Inferior parietal cortex (tissue), 1 donor: ENCODE data around the gene ALKBH8.
"Not testable (repeated sequence)": the region's sequence is repeated elsewhere in the genome, so short reads cannot be mapped to it uniquely, and the experiment has no call there.

ENCODE experiments used
- DNase-seq: peaks from one replicate; pipeline ENCODE4 v3.0.0-alpha.2; 2016; ENCODE audit errors: extremely low spot score

ALKBH8 gene

DNA sequence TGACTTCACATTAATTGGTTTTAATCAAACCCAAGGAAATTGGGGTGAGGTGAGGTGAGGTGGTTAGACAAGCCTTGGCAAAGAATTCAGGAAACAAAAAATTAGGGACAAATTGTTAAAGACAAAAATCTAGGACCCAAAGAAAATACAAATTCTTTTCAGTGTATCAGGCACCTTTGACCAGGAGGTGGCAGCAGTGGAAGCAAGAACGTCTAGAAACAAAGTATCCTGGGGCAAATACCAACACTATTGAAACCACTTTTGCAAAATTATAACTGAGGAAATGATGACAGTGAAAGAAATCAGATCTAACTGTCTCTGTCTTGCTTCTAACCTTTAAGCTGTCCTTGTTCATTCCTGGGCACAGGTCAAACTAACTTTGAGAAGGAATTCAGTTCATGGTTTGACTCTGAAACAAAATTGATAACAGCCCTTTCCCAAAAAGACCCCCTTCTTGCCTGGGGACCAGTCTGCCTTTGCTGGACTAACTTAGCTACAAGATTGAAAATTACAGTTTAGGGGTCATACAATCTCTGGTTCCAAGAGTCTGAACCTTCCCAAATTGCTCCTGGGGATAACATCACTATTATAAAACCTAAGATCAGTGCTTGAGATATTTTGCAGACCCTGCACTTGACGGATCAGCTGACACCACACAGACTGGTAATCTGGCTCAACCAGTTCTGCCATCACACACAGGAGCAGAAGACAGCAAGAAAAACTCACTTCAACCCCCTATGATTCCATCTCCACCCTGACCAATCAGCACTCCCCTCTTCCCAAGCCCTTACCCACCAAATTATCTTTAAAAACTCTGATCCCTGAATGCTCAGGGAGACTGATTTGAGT is 11.2 kb upstream of the ALKBH8 start:
- DNase-seq = peak; percentile 80

DNA sequence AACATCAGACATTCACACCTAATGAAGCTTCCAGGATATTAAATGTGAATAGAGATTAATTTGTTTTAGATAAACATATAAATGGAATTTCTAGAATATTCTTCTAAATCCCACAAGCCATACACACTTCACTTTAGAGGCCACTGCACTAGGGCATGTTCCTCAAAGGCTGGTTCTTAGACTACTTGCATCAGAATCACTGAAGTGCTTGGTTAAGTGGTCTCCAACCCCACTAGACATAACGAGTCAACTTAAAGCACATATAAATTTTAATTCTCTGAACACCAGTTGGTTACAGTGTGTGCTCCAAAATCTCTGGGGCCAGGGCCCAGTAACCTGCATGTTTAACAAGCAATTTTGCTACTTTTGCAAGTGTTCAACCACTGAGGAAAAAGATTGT is 7.9 kb upstream of the ALKBH8 start:
- DNase-seq = no peak

DNA sequence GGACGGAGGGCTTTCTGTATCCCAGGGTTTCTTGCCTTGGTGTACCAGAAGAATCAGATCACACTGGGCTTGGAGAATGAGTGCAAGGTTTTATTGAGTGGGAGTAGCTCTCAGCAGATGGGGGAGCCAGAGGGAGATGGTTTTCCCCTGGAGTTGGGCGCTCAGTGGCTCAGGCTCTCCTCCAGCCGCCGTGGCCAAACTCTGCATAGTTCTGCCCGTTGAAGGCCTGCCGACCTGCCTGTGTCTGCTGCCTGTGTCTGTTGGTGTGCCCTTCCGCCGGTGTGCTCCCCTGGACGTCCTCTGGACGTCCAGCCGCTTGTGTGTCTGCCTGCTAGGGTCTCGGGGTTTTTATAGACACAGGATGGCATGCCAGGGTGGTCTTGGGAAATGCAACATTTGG is 4.5 kb upstream of the ALKBH8 start:
- DNase-seq = no peak

DNA sequence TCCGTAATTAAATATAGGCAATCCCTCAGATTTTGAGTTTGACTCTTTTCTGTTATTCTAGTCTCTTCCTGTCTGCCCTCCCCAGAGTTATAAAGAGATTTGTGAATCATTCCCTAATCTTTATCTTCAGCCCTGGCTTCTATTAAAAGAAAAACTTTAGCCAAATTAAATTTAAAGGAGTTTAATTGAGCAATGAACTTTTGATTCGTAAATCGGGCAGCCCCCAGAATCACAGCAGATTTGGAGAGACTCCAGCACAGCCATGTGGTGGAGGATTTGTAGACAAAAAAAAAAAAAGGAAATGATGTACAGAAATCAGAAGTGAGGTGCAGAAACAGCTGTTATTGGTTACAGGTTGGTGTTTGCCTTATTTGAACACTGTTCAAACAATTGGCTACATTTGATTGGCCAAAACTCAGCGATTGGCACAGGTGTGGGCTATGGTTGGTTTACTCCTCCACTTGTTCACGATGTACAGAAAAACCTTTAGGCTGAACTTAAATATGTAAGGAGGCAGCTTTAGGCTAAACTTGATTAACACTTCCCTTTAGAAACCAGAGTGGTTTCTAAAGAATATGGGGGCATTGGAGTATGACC is 2.3 kb upstream of the ALKBH8 start:
- no peak for DNase-seq

DNA sequence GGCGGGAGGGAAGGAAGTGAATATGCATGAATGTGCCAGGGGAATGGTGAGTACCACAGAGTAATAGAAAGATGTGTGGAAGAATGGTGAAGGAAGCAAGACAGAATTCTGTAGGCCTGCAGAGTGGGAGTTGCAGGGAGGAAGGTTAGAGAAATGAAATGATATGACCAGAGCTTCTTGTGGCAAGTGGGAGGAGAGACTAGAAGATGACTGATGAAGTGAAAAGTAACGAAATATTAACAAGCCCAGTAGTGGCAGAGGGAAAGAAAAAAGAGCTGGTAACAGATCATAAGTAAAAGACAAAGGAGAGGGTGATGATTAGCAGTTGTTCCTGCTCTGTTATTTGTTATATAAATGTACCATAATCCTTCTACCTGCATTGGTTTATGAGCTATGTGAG is 1.0 kb upstream of the ALKBH8 start:
- DNase-seq = no peak

DNA sequence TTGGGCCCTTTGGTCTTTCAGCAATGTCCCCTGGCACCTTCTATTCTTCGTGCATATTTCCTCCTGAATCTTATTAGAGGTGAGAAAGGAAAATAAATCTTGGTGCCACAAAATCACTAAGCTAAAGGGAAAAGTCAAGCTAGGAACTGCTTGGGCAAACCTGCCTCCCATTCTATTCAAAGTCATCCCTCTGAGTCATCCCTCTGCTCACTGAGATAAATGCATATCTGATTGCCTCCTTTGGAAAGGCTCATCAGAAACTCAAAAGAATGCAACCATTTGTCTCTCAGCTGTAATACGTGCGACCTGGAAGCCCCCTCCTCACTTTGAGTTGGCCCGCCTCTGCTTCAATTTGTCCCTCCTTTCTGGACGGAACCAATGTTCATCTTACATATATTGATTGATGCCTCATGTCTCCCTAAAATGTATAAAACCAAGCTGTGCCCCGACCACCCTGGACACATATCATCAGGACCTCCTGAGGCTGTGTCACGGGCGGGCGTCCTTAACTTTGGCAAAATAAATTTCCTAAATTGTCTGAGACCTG is 493 bp upstream of the ALKBH8 start:
- DNase-seq = not testable (repeated sequence)

DNA sequence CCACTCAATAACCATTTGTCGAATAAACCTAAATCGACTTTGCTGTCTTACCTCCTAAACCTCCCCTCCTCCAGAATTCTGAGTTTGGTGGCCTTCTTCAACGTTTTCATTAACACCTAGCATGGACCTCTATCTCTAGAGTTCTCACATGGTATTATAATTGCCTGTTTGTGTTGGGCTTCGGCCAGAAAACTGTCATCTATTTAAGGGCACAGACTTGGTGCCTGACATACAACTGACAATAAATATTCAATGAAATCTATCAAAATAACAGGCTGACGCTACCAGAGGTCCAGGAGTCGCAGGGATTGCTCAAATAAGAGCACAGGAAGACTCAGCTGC is 687 bp downstream of the ALKBH8 start:
- DNase-seq = peak; percentile 43

DNA sequence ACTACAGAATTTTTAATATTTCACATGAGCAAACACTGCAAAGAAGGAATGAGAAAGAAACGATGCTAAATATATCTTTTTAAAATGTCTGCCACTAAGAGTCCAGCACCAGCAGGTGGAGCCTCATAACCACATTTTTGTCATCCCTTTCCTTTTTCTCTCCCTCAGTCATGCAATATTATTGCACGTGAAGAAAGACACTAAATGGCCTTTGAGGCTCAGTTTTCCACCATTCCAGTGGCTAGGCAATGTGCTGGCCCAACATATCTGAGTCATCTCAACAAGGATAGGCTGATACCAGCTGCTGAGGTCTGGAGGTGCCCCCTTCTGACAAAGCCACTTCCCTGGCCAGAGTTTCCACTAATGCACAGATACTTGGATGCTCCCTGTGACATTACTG is 1.8 kb downstream of the ALKBH8 start:
- peak; percentile 56 for DNase-seq

DNA sequence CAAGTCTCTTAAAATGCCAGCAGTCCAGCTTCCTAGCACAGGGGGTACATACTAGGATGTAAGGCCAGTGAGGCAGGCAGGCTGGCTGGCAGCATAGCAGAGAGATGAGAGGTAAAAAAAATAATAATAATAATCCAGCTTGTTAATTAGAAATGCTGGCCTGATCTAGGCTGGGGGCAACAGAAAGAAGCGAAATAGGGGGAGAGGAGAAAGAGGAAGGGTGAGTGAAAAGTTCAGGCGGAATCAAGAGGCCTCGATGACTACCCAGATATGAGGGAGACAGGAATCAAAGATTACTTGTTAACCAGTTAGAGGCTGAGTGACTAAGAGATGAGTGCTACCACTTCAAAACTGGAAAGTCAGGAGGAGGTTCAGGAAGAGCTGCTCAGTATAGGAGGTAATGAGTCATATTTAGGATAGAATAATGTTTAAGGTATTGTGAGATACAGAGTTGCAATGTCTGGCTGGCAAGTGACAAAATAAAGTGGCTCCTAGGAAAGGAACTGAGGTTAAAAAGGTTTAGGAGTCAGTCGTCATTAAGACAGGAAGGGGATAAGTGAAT is 2.8 kb downstream of the ALKBH8 start:
- no peak for DNase-seq

DNA sequence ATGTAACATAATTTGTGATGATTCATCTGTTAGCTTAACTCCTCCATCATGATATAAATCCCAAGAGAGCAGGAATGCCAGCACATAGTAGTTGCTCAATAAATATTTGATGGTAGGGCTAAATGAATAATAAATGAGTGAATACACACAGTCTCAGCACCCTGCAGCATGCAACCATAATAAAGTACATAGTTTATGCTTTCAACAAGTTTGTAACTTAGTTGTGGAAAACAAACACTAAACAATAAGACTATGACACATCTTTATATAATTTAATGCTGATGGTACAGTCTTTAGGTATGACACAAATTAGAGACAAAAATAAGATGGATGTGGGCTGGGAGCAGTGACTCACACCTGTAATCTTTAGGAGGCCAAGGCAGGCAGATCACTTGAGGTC is 3.8 kb downstream of the ALKBH8 start:
- no peak for DNase-seq

DNA sequence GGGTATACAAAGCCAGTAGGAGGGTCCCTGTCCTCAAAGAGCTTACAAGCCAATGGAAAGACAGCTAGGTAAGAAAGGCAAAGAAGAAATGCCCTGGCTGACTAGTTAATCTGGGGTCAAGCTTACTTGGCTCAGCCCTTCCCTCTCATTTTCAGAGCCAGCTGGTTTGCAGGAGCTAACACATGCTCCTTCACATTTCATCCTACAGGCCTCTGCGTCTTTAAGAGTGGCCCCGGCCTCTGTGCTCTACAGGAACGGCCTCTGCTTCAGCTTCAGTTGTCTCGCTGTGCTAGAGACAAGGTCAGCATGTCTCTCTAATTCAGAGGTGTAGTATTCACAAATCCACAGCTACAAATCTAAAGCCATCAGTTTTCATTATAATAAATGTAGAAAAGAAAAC is 15.2 kb downstream of the ALKBH8 start:
- no peak for DNase-seq

DNA sequence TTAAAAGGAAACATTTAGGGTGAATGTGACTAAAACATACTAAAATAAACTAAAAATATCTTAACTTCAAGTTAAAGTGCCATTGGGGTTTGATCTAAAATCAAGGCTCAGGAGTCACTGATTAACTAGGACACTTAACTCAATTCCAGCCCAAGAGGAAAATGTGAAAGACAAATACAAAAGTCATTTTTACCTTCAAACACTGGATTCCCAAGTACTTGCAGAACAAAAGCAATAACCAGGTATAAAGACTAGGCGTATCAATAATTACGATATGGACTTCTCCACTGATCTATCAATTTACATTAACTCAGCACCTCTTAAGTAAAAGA is 15.6 kb downstream of the ALKBH8 start:
- no peak for DNase-seq

DNA sequence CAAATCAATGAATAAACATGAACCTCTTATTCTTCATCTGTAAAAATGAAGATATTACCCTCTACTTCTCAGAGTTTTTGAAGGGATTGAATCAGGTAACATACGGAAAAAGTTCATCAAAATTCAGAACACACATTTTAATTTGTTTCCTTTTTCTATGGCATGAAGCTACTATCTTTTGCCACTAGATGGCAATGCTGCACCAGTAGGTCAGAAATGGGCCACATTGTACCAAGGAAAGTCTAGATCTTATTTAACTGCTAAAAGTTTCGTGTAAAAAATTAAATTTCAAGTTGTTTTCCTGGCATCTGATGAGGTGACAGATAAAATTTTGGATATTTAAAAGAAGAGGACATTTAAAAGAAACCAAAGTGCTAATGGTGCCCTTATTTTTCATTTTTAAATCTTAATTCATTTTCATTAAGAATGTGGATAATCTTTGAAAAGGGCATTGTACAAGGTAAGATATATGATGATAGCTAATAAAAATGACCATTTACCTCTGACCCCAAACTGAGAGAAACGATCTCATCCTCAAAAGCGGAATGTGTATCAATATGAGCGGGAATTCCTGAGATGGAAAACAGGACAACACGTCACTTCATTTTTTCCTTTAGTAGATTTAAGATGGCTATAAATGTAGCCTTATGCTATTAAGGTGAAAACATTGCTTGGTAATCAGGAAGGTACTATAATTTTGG is 16.1 kb downstream of the ALKBH8 start:
- DNase-seq = peak; percentile 80

DNA sequence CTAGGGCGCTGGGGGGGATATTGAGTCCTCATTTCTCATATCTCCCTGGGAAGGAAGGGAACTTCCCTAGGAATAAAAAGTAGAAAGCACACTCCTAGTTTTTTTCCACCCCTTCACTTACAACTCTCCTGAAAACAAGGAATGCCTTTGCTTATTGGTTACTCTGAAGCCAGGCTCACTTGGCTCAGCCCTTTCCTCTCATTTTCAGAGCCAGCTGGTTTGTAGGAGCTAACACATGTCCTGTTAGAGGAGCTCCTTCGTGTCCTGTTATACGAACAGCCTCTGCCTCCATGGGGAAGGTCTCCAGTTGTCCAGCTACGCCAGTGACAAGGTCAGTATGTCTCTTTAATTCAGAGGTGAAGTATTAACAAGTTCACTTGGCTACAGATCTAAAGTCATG is 17.6 kb downstream of the ALKBH8 start:
- no peak for DNase-seq

DNA sequence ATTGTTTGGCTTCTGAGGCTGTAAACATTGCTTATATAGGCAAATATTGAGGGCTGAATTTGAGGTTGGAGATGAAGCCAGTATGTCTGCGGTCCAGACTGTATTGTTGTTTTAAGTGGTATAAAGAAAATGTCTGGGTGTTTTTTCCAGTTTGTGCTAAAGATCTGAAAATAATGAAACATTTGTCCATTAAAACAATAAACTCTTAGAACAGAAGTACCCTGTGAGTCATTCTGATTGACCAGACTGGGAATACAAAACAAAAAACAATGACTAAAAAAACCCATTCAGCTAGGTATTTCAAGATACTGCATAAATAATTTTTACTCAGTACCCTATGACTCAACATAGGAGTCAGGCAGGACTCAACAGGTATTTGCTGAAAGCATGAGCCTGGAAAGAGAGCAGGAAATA is 20.4 kb downstream of the ALKBH8 start:
- DNase-seq = no peak

DNA sequence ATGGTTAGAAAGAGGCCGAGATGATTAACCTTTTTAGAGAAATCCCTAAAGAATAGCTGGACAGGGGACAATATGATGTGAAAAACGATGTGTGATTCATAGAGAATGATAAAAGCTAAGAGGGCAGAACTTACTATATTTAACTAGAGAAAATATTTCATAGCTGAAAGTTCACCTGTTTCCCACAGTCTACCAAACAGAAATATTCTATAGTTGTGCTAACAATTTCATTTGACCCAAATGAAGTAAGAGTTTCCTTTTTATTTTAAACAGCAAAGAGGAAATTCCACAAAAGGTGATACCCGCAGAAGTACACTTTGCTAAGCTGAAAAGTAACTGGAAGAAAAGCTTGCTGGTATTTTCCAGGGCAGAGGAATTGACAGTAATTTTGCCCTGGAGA is 26.7 kb downstream of the ALKBH8 start:
- no peak for DNase-seq

DNA sequence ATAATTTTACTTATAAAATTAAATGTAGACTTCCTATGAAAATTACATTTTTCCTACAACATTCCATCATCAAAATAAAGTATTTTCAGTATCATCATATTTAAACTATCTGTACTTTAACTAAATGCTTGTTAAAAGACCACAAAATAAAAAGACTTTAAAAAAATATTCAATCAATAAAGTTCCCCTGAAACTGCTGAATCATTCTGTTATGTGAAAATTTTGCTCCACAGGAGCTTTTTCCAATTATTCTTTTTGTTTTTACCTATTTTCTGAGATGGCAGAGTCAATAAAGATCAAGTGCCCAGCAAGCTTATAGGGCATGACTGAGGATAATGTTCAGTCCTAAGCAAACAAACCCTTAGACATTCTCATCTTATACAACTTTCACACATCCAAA is 27.3 kb downstream of the ALKBH8 start:
- no peak for DNase-seq

DNA sequence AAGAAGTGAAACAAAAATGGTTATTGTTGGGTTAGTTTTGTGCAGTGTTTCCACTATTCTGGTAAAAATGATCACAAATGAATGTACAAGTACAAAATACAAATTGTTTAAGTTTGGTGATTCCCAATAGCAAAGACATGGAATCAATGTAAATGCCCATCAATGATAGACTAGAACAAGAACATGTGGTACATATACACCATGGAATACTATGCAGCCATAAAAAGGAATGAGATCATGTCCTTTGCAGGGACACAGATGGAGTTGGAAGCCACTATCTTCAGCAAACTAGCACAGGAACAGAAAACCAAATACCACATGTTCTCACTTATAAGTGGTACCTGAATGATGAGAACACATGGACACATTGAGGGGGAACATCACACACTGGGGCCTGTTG is 28.4 kb downstream of the ALKBH8 start:
- DNase-seq = not testable (repeated sequence)

DNA sequence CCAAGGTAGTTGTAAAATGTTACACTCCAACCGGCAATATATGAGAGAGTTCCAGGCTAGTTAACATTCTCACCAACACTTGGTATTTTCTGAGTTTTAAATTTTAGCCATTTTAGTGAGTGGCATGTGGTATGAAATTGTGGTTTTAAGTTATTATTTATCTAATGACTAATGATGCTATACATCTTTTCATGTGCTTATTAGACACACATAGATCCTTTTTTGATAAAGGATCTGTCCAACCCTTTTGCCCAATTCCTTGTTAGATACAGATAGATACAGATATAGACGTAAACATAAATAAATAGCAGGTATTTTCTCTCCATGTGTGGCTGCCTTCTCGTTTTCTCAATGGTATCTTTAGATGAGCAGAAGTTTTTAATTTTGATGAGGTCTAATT is 39.3 kb downstream of the ALKBH8 start:
- DNase-seq = no peak

DNA sequence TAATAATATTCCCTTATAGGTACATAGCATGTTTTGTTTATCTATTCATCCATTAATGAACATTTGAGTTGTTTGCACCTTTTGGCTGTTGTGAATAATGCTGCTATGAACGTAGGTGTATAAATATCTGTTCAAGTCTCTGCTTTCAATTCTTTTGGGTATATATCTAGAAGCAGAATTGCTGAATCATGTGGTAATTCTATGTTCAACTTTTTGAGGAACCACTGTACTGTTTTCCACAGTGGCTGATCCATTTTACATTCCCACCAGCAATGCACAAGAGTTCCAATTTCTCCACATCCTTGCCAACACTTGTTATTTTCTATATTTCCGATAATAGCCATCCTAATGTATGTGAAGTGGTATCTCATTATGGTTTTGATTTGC is 56.7 kb downstream of the ALKBH8 start:
- no peak for DNase-seq

DNA sequence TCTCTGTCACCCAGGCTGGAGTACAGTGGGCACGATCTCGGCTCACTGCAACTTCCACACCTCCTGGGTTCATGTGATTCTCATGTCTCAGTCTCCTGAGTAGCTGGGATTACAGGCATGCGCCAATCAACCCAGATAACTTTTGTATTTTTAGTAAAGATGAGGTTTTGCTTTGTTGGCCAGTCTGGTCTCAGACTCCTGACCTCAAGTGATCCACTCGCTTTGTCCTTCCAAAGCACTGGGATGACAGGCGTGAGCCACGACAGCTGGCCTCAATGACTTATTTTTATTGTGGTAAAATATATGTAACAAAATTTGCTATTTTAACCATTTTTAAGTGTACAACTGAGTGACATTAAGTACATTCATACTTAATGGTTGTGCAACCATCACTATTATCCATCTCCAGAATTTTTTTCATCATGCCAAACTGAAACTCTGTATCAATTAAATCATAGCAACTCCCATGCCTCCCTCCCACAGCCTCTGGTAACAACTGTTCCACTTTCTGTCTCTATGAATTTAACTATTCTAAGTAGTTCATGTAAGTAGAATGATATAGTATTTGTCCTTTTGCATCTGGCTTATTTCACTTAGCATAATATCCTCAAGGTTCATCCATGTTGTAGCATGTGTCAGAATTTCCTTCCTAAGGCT is 57.2 kb downstream of the ALKBH8 start:
- DNase-seq = no peak

DNA sequence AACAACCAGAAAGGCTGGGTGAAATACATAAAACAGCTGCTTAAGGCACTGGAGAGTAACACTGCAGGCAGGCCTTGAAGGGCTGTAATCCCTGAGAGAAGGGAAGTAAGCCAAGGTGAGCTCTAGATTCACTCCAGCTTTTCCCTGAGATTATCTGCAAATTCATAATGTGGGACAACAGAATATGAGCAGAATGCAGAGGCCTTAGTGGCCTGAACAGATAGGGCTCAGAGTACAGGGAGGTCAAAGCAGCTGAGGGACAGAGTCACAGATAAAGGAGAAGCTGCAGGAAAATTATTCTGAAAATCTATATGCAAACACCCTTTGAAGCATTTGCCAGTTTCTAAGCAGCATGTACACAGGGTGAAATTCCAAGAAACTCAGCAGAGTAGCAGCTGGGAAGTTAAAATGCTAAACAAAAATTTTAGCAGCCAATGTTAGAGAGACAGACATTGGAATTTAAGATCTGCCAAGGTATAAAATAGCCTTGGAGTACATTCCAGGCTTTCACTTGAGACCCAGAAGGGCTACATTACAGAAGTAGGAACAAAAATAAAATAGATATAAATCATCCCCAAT is 59.8 kb downstream of the ALKBH8 start:
- peak; percentile 8 for DNase-seq
